ENCODE measurements around the gene ENGASE.
"Not testable (repeated sequence)": the region's sequence is repeated elsewhere in the genome, so short reads cannot be mapped to it uniquely, and the experiment has no call there.

Gene ENGASE

GRCh38 chr17:79051306-79051705 is 23.3 kb upstream of the ENGASE start:
- DNase-seq (ENCODE audit: low read depth in 2 of 3, low spot score in 1 of 3): no peak

- no peak for DNase-seq (ENCODE audit: low read depth in 2 of 3, low spot score in 1 of 3)
These were observed 22.5 kb upstream of the ENGASE start for GRCh38 chr17:79052131-79052530.

GRCh38 chr17:79053251-79053925 is 21.2 kb upstream of the ENGASE start:
- DNase-seq (ENCODE audit: low read depth in 2 of 3, low spot score in 1 of 3): no peak

- no peak for DNase-seq (ENCODE audit: low read depth in 2 of 3, low spot score in 1 of 3)
These were observed 20.2 kb upstream of the ENGASE start for GRCh38 chr17:79054200-79054960.

- DNase-seq (ENCODE audit: low read depth in 2 of 3, low spot score in 1 of 3): no peak
These were observed 19.4 kb upstream of the ENGASE start for GRCh38 chr17:79055197-79055596.

GRCh38 chr17:79057737-79058385 is 16.8 kb upstream of the ENGASE start:
- no peak for DNase-seq (ENCODE audit: low read depth in 2 of 3, low spot score in 1 of 3)

GRCh38 chr17:79062691-79063090 is 11.9 kb upstream of the ENGASE start:
- no peak for DNase-seq (ENCODE audit: low read depth in 2 of 3, low spot score in 1 of 3)

- no peak for DNase-seq (ENCODE audit: low read depth in 2 of 3, low spot score in 1 of 3)
These were observed 10.6 kb upstream of the ENGASE start for GRCh38 chr17:79064026-79064425.

- DNase-seq (ENCODE audit: low read depth in 2 of 3, low spot score in 1 of 3): peak; percentile 42 to 80 (median 47)
These were observed 9.4 kb upstream of the ENGASE start for GRCh38 chr17:79065105-79065670.

GRCh38 chr17:79066963-79067362 is 7.7 kb upstream of the ENGASE start:
- no peak for DNase-seq (ENCODE audit: low read depth in 2 of 3, low spot score in 1 of 3)

GRCh38 chr17:79070266-79070880 is 4.3 kb upstream of the ENGASE start:
- no peak for DNase-seq (ENCODE audit: low read depth in 2 of 3, low spot score in 1 of 3)

- no peak for DNase-seq (ENCODE audit: low read depth in 2 of 3, low spot score in 1 of 3)
These were observed 3.4 kb upstream of the ENGASE start for GRCh38 chr17:79071161-79071740.

GRCh38 chr17:79072544-79072943 is 2.1 kb upstream of the ENGASE start:
- no peak for DNase-seq (ENCODE audit: low read depth in 2 of 3, low spot score in 1 of 3)

GRCh38 chr17:79073016-79073705 is 1.5 kb upstream of the ENGASE start:
- DNase-seq (ENCODE audit: low read depth in 2 of 3, low spot score in 1 of 3): no peak

GRCh38 chr17:79073706-79074088 is 927 bp upstream of the ENGASE start:
- no peak for DNase-seq (ENCODE audit: low read depth in 2 of 3, low spot score in 1 of 3)

GRCh38 chr17:79074121-79074648 is 439 bp upstream of the ENGASE start:
- not testable (repeated sequence) for DNase-seq (ENCODE audit: low read depth in 2 of 3, low spot score in 1 of 3)

- no peak for DNase-seq (ENCODE audit: low read depth in 2 of 3, low spot score in 1 of 3)
These were observed 774 bp downstream of the ENGASE start for GRCh38 chr17:79075446-79075750.

- no peak for DNase-seq (ENCODE audit: low read depth in 2 of 3, low spot score in 1 of 3)
These were observed 1.3 kb downstream of the ENGASE start for GRCh38 chr17:79075861-79076406.

GRCh38 chr17:79077587-79077986 is 3.0 kb downstream of the ENGASE start:
- DNase-seq (ENCODE audit: low read depth in 2 of 3, low spot score in 1 of 3): no peak
